ENCODE results near the gene PGF.

PGF gene

GRCh38 chr14:74954947-74955228, 509 bp downstream of the PGF start:
- DNase-seq: no peak

- DNase-seq: peak; percentile 90
These were observed 1.0 kb downstream of the PGF start for GRCh38 chr14:74954232-74954946.

GRCh38 chr14:74953686-74954085, 1.7 kb downstream of the PGF start:
- DNase-seq: no peak

- peak; percentile 69 for DNase-seq
These were observed 2.5 kb downstream of the PGF start for GRCh38 chr14:74952697-74953484.

- DNase-seq: no peak
These were observed 3.2 kb downstream of the PGF start for GRCh38 chr14:74952180-74952665.

- no peak for DNase-seq
These were observed 3.8 kb downstream of the PGF start for GRCh38 chr14:74951443-74952179.

- DNase-seq: no peak
These were observed 4.5 kb downstream of the PGF start for GRCh38 chr14:74950795-74951442.

- DNase-seq: no peak
These were observed 5.4 kb downstream of the PGF start for GRCh38 chr14:74949859-74950573.

GRCh38 chr14:74949191-74949601, 6.2 kb downstream of the PGF start:
- no peak for DNase-seq

- no peak for DNase-seq
These were observed 6.9 kb downstream of the PGF start for GRCh38 chr14:74948228-74949175.

- no peak for DNase-seq
These were observed 7.8 kb downstream of the PGF start for GRCh38 chr14:74947353-74948227.

GRCh38 chr14:74946659-74947281, 8.6 kb downstream of the PGF start:
- no peak for DNase-seq

GRCh38 chr14:74945852-74946658, 9.3 kb downstream of the PGF start:
- DNase-seq: peak; percentile 57

- DNase-seq: peak; percentile 6
These were observed 10.0 kb downstream of the PGF start for GRCh38 chr14:74945261-74945851.

- no peak for DNase-seq
These were observed 12.8 kb downstream of the PGF start for GRCh38 chr14:74942608-74943007.

GRCh38 chr14:74942181-74942580, 13.2 kb downstream of the PGF start:
- DNase-seq: no peak

- DNase-seq: no peak
These were observed 13.7 kb downstream of the PGF start for GRCh38 chr14:74941676-74942097.

GRCh38 chr14:74940956-74941565, 14.3 kb downstream of the PGF start:
- DNase-seq: no peak

All from NCI-H345 (cell line).